Common myeloid progenitor, CD34-positive (primary cell): Measurements from ENCODE around the gene ALPP.

ENCODE experiments used
- CTCF ChIA-PET: fragments of 350-600 bp; sonication (Branson Sonifier 250); formaldehyde crosslinking; loops from one replicate; lab custom pipeline; 2021; ENCODE audit warnings: antibody characterized with exemption; lab: Charles Lee
- POLR2A ChIA-PET: fragments of 350-600 bp; sonication (Branson Sonifier 250); formaldehyde crosslinking; loops from one replicate; lab custom pipeline; 2021; ENCODE audit warnings: antibody characterized with exemption; lab: Charles Lee
- DNase-seq, 3 donors: peaks; one replicate each; pipeline versions ENCODE4 v3.0.0 to v3.0.0-alpha.2; 2013
- H3K27ac ChIP-seq, 2 experiments: 1 replicate in 1 of 2; 2 replicates in 1 of 2; pipeline ENCODE4 v1.7.0; 2013; ENCODE audit warnings: inconsistent platforms in 2 of 2, low read length in 2 of 2, mild to moderate bottlenecking in 2 of 2, low read depth in 1 of 2, moderate library complexity in 1 of 2; ENCODE audit not compliant: severe bottlenecking in 2 of 2, insufficient read depth in 1 of 2, poor library complexity in 1 of 2
- H3K27me3 ChIP-seq, 5 experiments: replicated peaks in 2 of 5; 1 replicate in 3 of 5; 2 replicates in 2 of 5; pipeline versions ENCODE4 v1.6.1 to v1.7.0; 2013; ENCODE audit warnings: low read length in 4 of 5, mild to moderate bottlenecking in 2 of 5, moderate library complexity in 2 of 5, inconsistent platforms in 1 of 5; ENCODE audit not compliant: insufficient read depth in 5 of 5, control insufficient read depth in 4 of 5
- H3K36me3 ChIP-seq, 4 experiments: 1 replicate in 2 of 4; 2 replicates in 2 of 4; pipeline versions ENCODE4 v1.6.1 to v1.7.0; 2013; ENCODE audit warnings: low read length in 3 of 4, control low read depth in 1 of 4, mild to moderate bottlenecking in 1 of 4; ENCODE audit not compliant: control insufficient read depth in 4 of 4, insufficient read depth in 4 of 4
- H3K4me1 ChIP-seq, 4 experiments: 1 replicate in 3 of 4; 2 replicates in 1 of 4; pipeline versions ENCODE4 v1.6.1 to v1.7.1; 2013; ENCODE audit warnings: low read length in 3 of 4, mild to moderate bottlenecking in 3 of 4, control low read depth in 1 of 4, inconsistent platforms in 1 of 4, moderate library complexity in 1 of 4; ENCODE audit not compliant: control insufficient read depth in 4 of 4, insufficient read depth in 4 of 4; ENCODE audit errors: control extremely low read depth in 1 of 4
- H3K4me3 ChIP-seq, 7 experiments: 1 replicate in 4 of 7; 2 replicates in 3 of 7; pipeline versions ENCODE4 v1.5.1 to v1.7.0; 2013; ENCODE audit warnings: mild to moderate bottlenecking in 7 of 7, low read length in 6 of 7, moderate library complexity in 6 of 7, inconsistent platforms in 2 of 7, low read depth in 2 of 7, control low read depth in 1 of 7; ENCODE audit not compliant: insufficient read depth in 4 of 7, control insufficient read depth in 1 of 7; ENCODE audit errors: extremely low read depth in 1 of 7
- H3K9me3 ChIP-seq, 5 experiments: 1 replicate in 4 of 5; 2 replicates in 1 of 5; pipeline versions ENCODE4 v1.6.1 to v1.7.1; 2013; ENCODE audit warnings: low read length in 4 of 5, mild to moderate bottlenecking in 2 of 5, inconsistent platforms in 1 of 5, low read depth in 1 of 5, moderate library complexity in 1 of 5; ENCODE audit not compliant: control insufficient read depth in 4 of 5, insufficient read depth in 2 of 5; ENCODE audit errors: control extremely low read depth in 1 of 5
- WGBS: methylation state at CpG from one replicate; pipeline ENCODE4 v1.1.5; 2013; ENCODE audit not compliant: insufficient coverage; 5-methylcytosine and 5-hydroxymethylcytosine counted together

Gene ALPP

DNA sequence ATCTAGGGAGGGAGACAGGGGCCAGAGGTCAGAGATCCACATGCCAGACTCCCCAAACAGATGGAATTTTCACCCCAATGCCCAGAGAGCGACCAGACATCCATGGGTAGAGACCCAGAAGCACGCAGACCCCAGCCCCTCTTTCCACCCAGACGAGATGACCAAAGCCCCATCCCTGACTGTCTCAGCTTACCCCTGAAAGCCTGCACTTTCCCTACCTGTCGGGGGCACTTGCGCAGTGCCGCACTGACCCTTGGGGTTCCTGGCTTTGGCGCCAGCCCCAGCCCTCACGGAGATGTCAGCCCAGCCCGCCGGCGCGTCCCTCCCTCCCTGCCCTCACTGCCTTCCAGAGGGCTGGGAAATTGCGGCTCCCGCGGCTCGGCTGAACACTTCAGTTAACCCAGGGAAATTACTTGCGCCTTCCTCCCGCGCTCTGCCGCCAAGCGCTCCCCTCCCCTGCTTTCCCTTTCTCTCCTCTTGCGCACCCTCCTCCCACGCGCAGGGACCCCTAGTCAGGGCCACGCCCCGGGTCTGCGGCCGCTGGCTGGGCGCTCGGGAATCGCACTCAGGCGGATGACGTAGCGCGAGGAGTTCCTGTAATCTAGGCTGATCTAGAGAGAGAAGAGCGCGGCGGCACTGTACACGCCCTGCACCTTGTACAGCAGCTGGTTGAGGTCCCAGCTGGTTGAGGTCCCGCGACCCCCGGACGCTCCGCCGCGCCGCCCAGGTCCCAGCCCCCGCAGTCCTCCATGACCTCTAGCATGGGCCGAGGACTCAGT is 40.1 kb downstream of the ALPP start:
- CTCF ChIA-PET = interaction anchor here (1.0 to 2.1 kb wide), 4 partner anchors 16 to 21 kb away, joined by 3 to 9 read pairs (median 4); no protein-coding TSS in a partner anchor
- H3K4me3 ChIP-seq = peak overlapping the region; percentile 16 to 76 (median 52)
- 3% methylated on average over 36 of the region's 49 CpGs for WGBS

DNA sequence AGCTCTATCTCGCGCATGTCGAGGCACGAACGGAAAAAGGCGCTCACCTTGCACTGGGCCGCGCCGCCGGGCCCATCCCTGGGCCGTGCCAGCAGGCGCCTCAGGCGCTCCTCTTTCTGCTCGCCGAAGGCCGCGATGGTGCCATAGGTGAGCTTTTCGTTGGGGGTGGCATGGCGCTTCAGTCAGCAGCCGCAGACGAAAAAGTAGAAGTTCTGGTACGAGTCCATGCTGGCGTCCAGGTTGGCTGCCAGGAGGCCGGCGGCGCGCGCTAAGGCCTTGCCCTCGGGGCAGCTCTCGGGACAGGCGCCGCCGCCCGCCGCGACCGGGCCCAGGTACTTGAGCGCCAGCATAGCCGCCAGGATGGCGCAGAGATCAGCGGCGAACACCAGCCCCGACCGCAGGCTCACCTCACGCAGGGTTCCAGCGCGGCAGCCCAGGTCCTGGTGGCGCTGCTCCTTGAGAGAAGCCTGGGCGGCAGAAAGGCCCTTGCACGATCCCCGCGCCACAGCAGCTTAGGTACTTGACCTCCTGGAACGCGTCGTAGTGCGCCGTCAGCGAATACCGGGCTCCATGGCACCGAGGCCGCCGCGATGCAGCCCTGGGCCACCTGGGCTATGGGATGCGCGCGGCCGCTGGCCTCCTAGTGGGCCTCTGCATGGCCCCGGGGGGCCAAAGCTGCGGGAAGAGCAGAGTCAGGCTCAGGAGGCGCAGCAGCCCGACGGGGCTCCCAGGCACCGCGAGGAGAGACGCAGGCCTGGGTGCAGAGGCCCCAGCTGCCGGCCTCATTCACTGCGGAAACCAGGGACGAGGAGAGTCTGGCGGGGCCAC is 40.9 kb downstream of the ALPP start:
- no peaks in the 10 kb centered on the region for H3K36me3 ChIP-seq
- CTCF ChIA-PET = interaction anchor here (1.0 to 2.1 kb wide), 3 partner anchors 15 to 20 kb away, joined by 3 to 9 read pairs (median 4); no protein-coding TSS in a partner anchor
- no peak overlapping the region for H3K27ac ChIP-seq
- peak in 1 of 3 donors; percentile 58 for DNase-seq
- WGBS = 10% methylated on average over 69 of the region's 79 CpGs
- POLR2A ChIA-PET = no interaction called here
- H3K27me3 ChIP-seq = peaks cover 0 to 42% (median 31%) of the 10 kb centered on the region in 5 experiments
- peak overlapping the region; percentile 8 to 76 (median 52) for H3K4me3 ChIP-seq
- peaks cover 0 to 31% (median 28%) of the 10 kb centered on the region in 4 experiments for H3K4me1 ChIP-seq
- H3K9me3 ChIP-seq = peaks cover 0 to 15% (median 4%) of the 10 kb centered on the region in 5 experiments

More for the DNA sequence above, 40.1 kb downstream of the ALPP start:
- Histone ChIP-seq H3K4me1 (peaks cover 0 to 31% (median 28%) of the 10 kb centered on the region in 4 experiments), H3K36me3 (no peaks in the 10 kb centered on the region), H3K27me3 (peaks cover 0 to 42% (median 31%) of the 10 kb centered on the region in 5 experiments), H3K27ac (no peak overlapping the region), H3K9me3 (peaks cover 0 to 15% (median 4%) of the 10 kb centered on the region in 5 experiments)
- POLR2A ChIA-PET = no interaction called here
- peak; percentile 77 to 89 (median 89) for DNase-seq

- peaks cover 0 to 31% (median 28%) of the 10 kb centered on the region in 4 experiments for H3K4me1 ChIP-seq
- 10% methylated on average over 18 of the region's 22 CpGs for WGBS
- no peaks in the 10 kb centered on the region for H3K36me3 ChIP-seq
- H3K27me3 ChIP-seq = peaks cover 0 to 42% (median 31%) of the 10 kb centered on the region in 5 experiments
- CTCF ChIA-PET = interaction anchor here (2.1 kb wide), 1 partner anchor 15 kb away, joined by 9 read pairs; no protein-coding TSS in a partner anchor
- DNase-seq = peak in 1 of 3 donors; percentile 22
- POLR2A ChIA-PET = interaction anchor here (0.6 kb wide), 1 partner anchor 1580 kb away, joined by 3 read pairs; no protein-coding TSS in a partner anchor
- H3K9me3 ChIP-seq = peaks cover 0 to 15% (median 4%) of the 10 kb centered on the region in 5 experiments
- peak overlapping the region in 6 of 7 experiments; percentile 29 to 76 (median 60) for H3K4me3 ChIP-seq
- H3K27ac ChIP-seq = no peak overlapping the region
Observed at GRCh38 chr2:232420073-232420454, 41.5 kb downstream of the ALPP start.

DNA sequence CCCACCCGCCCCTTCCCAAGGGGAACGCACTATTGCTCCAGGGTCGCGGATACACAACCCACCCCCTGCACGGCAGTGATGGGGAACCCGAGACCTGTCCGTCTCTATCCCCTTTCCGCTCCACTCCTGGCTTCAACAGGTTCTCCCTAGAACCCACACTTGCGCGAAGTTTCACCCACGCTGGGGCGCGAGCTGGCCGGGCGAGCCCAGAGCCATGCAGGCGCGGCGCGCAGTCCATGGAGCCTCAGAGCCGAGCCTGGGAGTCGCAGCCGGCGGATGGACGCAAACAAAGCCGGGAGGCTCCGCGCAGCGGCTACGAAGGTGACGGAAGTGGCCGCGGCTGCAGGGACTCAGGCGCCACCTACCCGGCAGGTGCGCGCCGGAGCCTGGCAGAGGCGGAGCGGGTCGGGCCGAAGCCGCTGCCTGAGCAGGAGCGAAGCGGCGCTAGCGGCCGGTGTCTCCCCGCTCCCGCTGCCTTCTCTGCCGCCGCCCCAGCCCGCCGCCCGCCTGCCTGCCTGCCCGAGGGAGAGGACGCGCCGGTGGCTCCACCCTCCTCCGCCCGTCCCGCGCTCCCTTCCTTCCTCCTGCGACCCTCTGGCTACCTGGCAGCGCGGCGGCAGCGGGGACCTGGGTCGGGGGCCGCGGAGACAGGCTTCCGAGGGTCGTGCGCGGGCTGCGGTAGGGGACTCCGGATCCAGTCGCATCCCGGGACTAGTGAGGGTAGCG is 42.1 kb downstream of the ALPP start:
- peak in 1 of 3 donors; percentile 60 for DNase-seq
- POLR2A ChIA-PET = interaction anchor here (0.6 kb wide), 1 partner anchor 1581 kb away, joined by 3 read pairs; no protein-coding TSS in a partner anchor
- H3K36me3 ChIP-seq = no peaks in the 10 kb centered on the region
- H3K4me1 ChIP-seq = peaks cover 0 to 31% (median 28%) of the 10 kb centered on the region in 4 experiments
- H3K27ac ChIP-seq = no peak overlapping the region
- H3K9me3 ChIP-seq = peaks cover 0 to 15% (median 4%) of the 10 kb centered on the region in 5 experiments
- CTCF ChIA-PET = interaction anchor here (0.8 to 2.1 kb wide), 6 partner anchors 13 to 80 kb away, joined by 3 to 9 read pairs (median 4); no protein-coding TSS in a partner anchor
- WGBS = under 1% methylated on average over 73 of the region's 79 CpGs
- H3K4me3 ChIP-seq = peak overlapping the region; percentile 23 to 76 (median 50)
- H3K27me3 ChIP-seq = peaks cover 0 to 42% (median 29%) of the 10 kb centered on the region in 5 experiments

DNA sequence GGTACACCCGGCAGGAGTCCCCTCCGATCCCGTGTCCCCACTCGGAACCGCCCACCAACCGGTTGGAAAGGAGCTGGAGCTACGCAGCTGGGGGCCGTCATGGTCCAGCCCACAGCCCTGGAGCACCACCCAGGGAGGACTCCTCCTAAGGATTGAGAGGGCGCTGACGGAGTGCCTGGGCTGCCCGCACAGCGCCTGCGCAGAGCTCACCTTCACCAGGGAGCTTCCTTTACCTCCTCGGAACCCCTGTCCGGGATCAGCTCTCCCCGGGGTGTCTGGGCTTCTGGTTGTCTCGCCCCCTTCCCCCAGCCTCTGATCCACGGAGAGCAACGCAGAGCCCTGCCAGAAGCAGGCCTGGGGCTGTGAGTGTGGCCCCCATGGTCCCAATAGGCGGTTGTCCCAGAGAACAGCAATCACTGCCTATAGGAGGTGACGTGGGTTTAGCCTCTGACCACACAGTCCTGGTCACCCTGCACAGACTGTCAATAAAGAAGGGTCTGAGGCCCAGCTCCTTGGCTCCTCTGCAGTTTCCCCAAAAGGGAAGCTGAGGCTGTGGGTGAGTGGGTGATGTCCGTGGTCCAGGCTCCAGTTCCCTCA is 42.7 kb downstream of the ALPP start:
- DNase-seq = peak; percentile 22 to 66 (median 59)
- Histone ChIP-seq H3K36me3 (no peaks in the 10 kb centered on the region), H3K27me3 (peaks cover 0 to 42% (median 29%) of the 10 kb centered on the region in 5 experiments), H3K9me3 (peaks cover 0 to 15% (median 4%) of the 10 kb centered on the region in 5 experiments), H3K4me1 (peaks cover 0 to 31% (median 28%) of the 10 kb centered on the region in 4 experiments), H3K4me3 (peak overlapping the region in 6 of 7 experiments; percentile 23 to 76 (median 60)), H3K27ac (no peak overlapping the region)
- 11% methylated on average over 21 of the region's 22 CpGs for WGBS
- CTCF ChIA-PET = interaction anchor here (0.8 to 1.5 kb wide), 5 partner anchors 13 to 80 kb away, joined by 3 to 7 read pairs (median 3); no protein-coding TSS in a partner anchor
- POLR2A ChIA-PET = no interaction called here

GRCh38 chr2:232422051-232422450 is 43.5 kb downstream of the ALPP start:
- no peak overlapping the region for H3K27ac ChIP-seq
- POLR2A ChIA-PET = no interaction called here
- peaks cover 0 to 31% (median 28%) of the 10 kb centered on the region in 4 experiments for H3K4me1 ChIP-seq
- no peaks in the 10 kb centered on the region for H3K36me3 ChIP-seq
- peaks cover 0 to 42% (median 29%) of the 10 kb centered on the region in 5 experiments for H3K27me3 ChIP-seq
- H3K9me3 ChIP-seq = peaks cover 0 to 15% (median 4%) of the 10 kb centered on the region in 5 experiments
- WGBS = 100% methylated on average over 2 of the region's 10 CpGs
- H3K4me3 ChIP-seq = no peak overlapping the region
- CTCF ChIA-PET = interaction anchor here (1.1 to 1.5 kb wide), 4 partner anchors 14 to 81 kb away, joined by 3 to 7 read pairs (median 4); no protein-coding TSS in a partner anchor
- DNase-seq = no peak
